CD4-positive, alpha-beta T cell (primary cell): ENCODE data around the gene STAB1. TPM values are rescaled to one million over a fixed set of nuclear protein-coding genes. Genes with fewer than 3 reads are reported as not detected.

Source experiments
- ATAC-seq: fragments of 200-7000 bp; cut with Tn5 transposase; one replicate; pipeline ENCODE4 v1.10.0; 2022; ENCODE audit warnings: mild to moderate bottlenecking; ENCODE audit not compliant: poor library complexity
- CTCF ChIA-PET: fragments of 350-600 bp; sonication (Branson Sonifier 250); formaldehyde crosslinking; loops from one replicate; lab custom pipeline; 2021; ENCODE audit warnings: antibody characterized with exemption, inconsistent platforms; lab: Charles Lee
- POLR2A ChIA-PET: fragments of 350-600 bp; sonication (Branson Sonifier 250); formaldehyde crosslinking; loops from one replicate; lab custom pipeline; 2021; ENCODE audit warnings: antibody characterized with exemption, inconsistent platforms; lab: Charles Lee
- DNase-seq, 14 experiments: peaks; one replicate each; pipeline ENCODE4 v3.0.0-alpha.2; 2013 to 2020; ENCODE audit warnings: mixed read lengths in 2 of 14
- H3K27ac ChIP-seq, 2 donors: one replicate each; pipeline versions ENCODE4 v1.5.1 to v1.7.0; 2013; ENCODE audit warnings: low read length in 2 of 2, low read depth in 1 of 2, mild to moderate bottlenecking in 1 of 2
- H3K27me3 ChIP-seq, 2 experiments: 1 replicate in 1 of 2; 2 replicates in 1 of 2; pipeline versions ENCODE4 v1.6.1 to v1.7.0; 2013; ENCODE audit warnings: low read length in 2 of 2, control low read depth in 1 of 2, mild to moderate bottlenecking in 1 of 2, moderate library complexity in 1 of 2; ENCODE audit not compliant: insufficient read depth in 2 of 2, control insufficient read depth in 1 of 2
- H3K36me3 ChIP-seq: one replicate; pipeline ENCODE4 v1.6.1; 2013; ENCODE audit warnings: low read length, control low read depth; ENCODE audit not compliant: insufficient read depth
- H3K4me1 ChIP-seq: one replicate; pipeline ENCODE4 v1.6.1; 2013; ENCODE audit warnings: low read length, control low read depth; ENCODE audit not compliant: insufficient read depth
- H3K4me3 ChIP-seq: one replicate; pipeline ENCODE4 v1.5.1; 2013; ENCODE audit warnings: mild to moderate bottlenecking, low read length, moderate library complexity
- H3K9me3 ChIP-seq, 2 experiments: 1 replicate in 1 of 2; 2 replicates in 1 of 2; pipeline versions ENCODE4 v1.6.1 to v1.7.0; 2013; ENCODE audit warnings: low read length in 2 of 2, mild to moderate bottlenecking in 2 of 2, control low read depth in 1 of 2, moderate library complexity in 1 of 2; ENCODE audit not compliant: control insufficient read depth in 1 of 2, insufficient read depth in 1 of 2
- H3K27ac Mint-ChIP-seq: one replicate; pipeline ENCODE4 v1.8.0; 2020; ENCODE audit warnings: mixed read lengths
- H3K27me3 Mint-ChIP-seq: one replicate; pipeline ENCODE4 v1.8.0; 2021; ENCODE audit warnings: mixed read lengths
- H3K36me3 Mint-ChIP-seq: one replicate; pipeline ENCODE4 v1.8.0; 2021; ENCODE audit warnings: low read depth, mixed read lengths
- H3K4me1 Mint-ChIP-seq: one replicate; pipeline ENCODE4 v1.8.0; 2021; ENCODE audit warnings: low read depth, mixed read lengths
- H3K4me3 Mint-ChIP-seq: one replicate; pipeline ENCODE4 v1.8.0; 2020; ENCODE audit warnings: mild to moderate bottlenecking, mixed read lengths
- H3K9me3 Mint-ChIP-seq: one replicate; pipeline ENCODE4 v1.8.0; 2020; ENCODE audit warnings: mixed read lengths
- intact Hi-C, 2 experiments: fragments of 100-400 bp; cut with DNase I in 1 of 2; cut with micrococcal nuclease in 1 of 2; formaldehyde crosslinking; loops; one replicate each; pipeline versions ENCODE4 v1.15.1 to v1.9.0; 2023 to 2025; cut with DNase I, micrococcal nuclease
- total RNA-seq, 174 experiments: library from RNA in 2 of 174; stranded (reverse) in 2 of 174; gene quantifications; one replicate each; pipeline ENCODE4 v1.2.3 and lab custom pipeline; 2021 to 2026
- TF ChIP-seq, protein P1 (sequence below): fragments of 200-600 bp; IDR thresholded peaks from one replicate; pipeline ENCODE4 v1.8.0; 2022; ENCODE audit warnings: antibody characterized with exemption, mild to moderate bottlenecking

Gene STAB1
- total RNA-seq, 2 experiments from 2014 or later, result 1.5 to 2.5 TPM

DNA sequence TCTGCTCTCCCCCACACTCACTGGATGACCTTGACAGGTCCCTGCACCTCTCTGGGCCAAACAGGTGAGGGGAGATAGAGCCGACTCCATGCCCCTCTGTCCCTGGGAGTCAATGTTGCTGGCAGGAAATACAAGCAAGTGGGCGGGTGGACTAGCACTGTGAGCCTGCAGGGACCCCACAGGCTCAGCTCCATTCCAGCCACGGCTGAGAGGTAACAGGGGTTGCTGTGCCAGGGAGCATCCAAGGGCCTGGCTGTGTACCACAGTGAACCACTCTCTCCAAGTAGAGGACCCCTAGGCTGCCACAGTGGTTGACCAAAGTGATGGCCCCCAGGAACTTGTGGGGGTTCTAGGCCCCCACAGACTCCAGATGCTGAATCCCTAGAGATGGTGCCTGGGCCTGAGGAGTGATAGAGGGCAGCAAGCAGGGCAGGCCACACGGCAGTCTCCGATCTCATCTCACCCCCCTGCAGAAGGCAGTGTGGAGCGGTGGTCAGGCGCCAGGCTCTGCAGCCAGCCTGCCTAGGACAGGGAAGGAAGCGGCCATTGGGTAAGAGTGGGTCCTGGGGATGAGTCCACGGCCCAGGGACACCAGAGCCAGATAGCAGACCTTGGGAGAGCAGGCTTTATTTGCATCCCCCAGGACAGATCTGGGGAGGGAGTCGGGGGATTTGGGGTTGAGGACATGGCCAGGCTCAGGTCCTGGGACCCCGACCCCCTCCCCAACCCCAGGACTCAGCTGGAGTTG, 44.5 kb upstream of the STAB1 start:
- Histone ChIP-seq H3K27ac (no peak overlapping the region), H3K4me1 (peaks cover 34% of the 10 kb centered on the region), H3K27me3 (no peaks in the 10 kb centered on the region), H3K4me3 (no peak overlapping the region), H3K9me3 (no peaks in the 10 kb centered on the region), H3K36me3 (no peaks in the 10 kb centered on the region)
- Mint-ChIP-seq H3K9me3 (no peaks in the 10 kb centered on the region), H3K4me1 (peaks cover 23% of the 10 kb centered on the region), H3K27me3 (no peaks in the 10 kb centered on the region), H3K4me3 (no peak overlapping the region), H3K36me3 (peaks cover 7% of the 10 kb centered on the region), H3K27ac (peak overlapping the region; percentile 11)
- CTCF ChIA-PET, result interaction anchor here (0.9 kb wide), 1 partner anchor 38 kb away, joined by 4 read pairs; no protein-coding TSS in a partner anchor
- ATAC-seq, result no peak
- POLR2A ChIA-PET, result interaction anchor here (0.9 kb wide), 1 partner anchor 455 kb away, joined by 4 read pairs; the partner anchor contains the start of gene RPL29
- no peak for DNase-seq
- TF ChIP-seq, protein P1, sequence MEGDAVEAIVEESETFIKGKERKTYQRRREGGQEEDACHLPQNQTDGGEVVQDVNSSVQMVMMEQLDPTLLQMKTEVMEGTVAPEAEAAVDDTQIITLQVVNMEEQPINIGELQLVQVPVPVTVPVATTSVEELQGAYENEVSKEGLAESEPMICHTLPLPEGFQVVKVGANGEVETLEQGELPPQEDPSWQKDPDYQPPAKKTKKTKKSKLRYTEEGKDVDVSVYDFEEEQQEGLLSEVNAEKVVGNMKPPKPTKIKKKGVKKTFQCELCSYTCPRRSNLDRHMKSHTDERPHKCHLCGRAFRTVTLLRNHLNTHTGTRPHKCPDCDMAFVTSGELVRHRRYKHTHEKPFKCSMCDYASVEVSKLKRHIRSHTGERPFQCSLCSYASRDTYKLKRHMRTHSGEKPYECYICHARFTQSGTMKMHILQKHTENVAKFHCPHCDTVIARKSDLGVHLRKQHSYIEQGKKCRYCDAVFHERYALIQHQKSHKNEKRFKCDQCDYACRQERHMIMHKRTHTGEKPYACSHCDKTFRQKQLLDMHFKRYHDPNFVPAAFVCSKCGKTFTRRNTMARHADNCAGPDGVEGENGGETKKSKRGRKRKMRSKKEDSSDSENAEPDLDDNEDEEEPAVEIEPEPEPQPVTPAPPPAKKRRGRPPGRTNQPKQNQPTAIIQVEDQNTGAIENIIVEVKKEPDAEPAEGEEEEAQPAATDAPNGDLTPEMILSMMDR, result no peak
- intact Hi-C loops, result no loop called here

DNA sequence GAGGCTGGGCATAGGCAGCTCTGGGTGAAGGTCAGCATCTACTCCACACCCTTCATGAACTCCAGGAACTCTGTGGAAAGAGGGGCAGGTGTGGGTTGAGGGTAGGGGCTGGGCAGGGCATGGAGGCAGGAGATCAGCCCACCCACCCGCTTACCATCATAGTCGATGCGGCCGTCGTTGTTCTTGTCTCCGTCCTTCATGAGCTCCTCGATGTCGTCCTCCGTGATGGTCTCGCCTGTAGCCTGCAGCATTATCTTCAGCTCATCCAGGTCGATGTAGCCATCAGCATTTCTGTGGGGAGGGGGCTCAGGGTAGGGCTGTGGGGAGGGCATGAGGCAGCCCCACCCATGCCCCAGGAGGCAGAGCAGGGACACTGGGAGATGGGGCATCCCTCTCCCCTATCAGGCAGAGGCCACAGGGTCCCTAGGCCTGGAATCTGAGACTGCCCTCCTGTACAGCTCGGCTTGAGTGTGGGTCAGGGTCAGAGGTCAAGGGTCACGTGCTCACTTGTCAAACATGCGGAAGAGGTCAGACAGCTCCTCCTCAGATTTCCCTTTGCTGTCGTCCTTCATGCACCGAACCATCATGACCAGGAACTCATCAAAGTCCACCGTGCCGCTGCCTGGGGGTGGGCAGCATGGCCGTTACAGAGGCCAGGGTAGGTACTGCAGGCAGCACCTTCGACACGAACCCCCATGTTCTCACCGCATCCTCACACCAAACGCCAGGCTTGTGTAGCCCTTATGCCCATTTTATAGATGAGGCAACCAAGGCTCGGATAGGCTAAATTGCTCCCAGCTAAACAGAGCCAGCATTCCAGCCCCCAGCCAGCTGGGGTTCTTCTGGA, 43.7 kb upstream of the STAB1 start:
- ChIA-PET CTCF (no interaction called here), POLR2A (no interaction called here)
- no peaks in the 10 kb centered on the region for H3K27me3 Mint-ChIP-seq
- Histone ChIP-seq H3K4me1 (peaks cover 40% of the 10 kb centered on the region), H3K27me3 (no peaks in the 10 kb centered on the region), H3K27ac (no peak overlapping the region), H3K36me3 (no peaks in the 10 kb centered on the region), H3K9me3 (no peaks in the 10 kb centered on the region), H3K4me3 (no peak overlapping the region)
- TF ChIP-seq, protein P1, result no peak
- no peak for DNase-seq
- intact Hi-C loops, result no loop called here
- H3K27ac Mint-ChIP-seq, result peak overlapping the region; percentile 33
- H3K4me3 Mint-ChIP-seq, result peak overlapping the region; percentile 25
- H3K36me3 Mint-ChIP-seq, result peaks cover 15% of the 10 kb centered on the region
- H3K9me3 Mint-ChIP-seq, result no peaks in the 10 kb centered on the region
- ATAC-seq, result no peak
- H3K4me1 Mint-ChIP-seq, result peaks cover 28% of the 10 kb centered on the region

DNA sequence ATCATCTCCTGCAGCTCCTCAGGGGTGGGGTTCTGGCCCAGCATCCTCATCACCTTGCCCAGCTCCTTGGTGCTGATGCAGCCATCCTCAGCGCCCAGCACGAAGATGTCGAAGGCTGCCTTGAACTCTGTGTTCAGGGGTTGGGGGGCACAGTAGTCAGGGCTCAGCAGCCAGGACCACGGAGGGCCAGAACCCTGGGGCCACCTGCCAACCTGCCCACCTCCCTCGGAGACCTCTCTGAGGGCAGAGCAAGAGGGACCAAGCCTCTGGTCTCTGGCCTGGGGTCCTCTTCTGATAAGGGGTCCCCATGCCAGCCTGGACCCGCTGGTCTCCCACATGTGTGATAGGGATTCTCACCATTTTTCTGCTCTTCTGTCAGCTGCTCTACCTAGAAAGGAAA, 43.0 kb upstream of the STAB1 start:
- Histone ChIP-seq H3K4me1 (peaks cover 42% of the 10 kb centered on the region), H3K9me3 (no peaks in the 10 kb centered on the region), H3K27ac (no peak overlapping the region), H3K36me3 (no peaks in the 10 kb centered on the region), H3K4me3 (no peak overlapping the region), H3K27me3 (no peaks in the 10 kb centered on the region)
- peaks cover 31% of the 10 kb centered on the region for H3K4me1 Mint-ChIP-seq
- H3K27ac Mint-ChIP-seq, result peak overlapping the region; percentile 33
- intact Hi-C loops, result no loop called here
- ATAC-seq, result no peak
- TF ChIP-seq, protein P1, result no peak
- no peaks in the 10 kb centered on the region for H3K9me3 Mint-ChIP-seq
- POLR2A ChIA-PET, result no interaction called here
- H3K4me3 Mint-ChIP-seq, result no peak overlapping the region
- CTCF ChIA-PET, result no interaction called here
- DNase-seq, result no peak
- peaks cover 17% of the 10 kb centered on the region for H3K36me3 Mint-ChIP-seq
- H3K27me3 Mint-ChIP-seq, result no peaks in the 10 kb centered on the region
